Aorta (tissue), 5 donors: ENCODE measurements around the gene MAPK14. TPM values are rescaled to one million over a fixed set of nuclear protein-coding genes. Genes with fewer than 3 reads are reported as not detected.

Experiments
- ATAC-seq: fragments of 200-7000 bp; cut with Tn5 transposase; one replicate; pipeline ENCODE4 v1.9.1; 2022; ENCODE audit warnings: moderate library complexity; ENCODE audit not compliant: low FRiP score
- DNase-seq, 2 donors: peaks; one replicate each; pipeline ENCODE4 v3.0.0-alpha.2; 2020
- H3K27ac ChIP-seq, 2 donors: one replicate each; pipeline ENCODE4 v1.5.1; 2013; ENCODE audit warnings: low read length in 2 of 2, mild to moderate bottlenecking in 2 of 2, moderate library complexity in 2 of 2, control low read depth in 1 of 2, inconsistent platforms in 1 of 2, low read depth in 1 of 2
- H3K27me3 ChIP-seq, 2 donors: one replicate each; pipeline ENCODE4 v1.6.1; 2013; ENCODE audit warnings: control low read depth in 1 of 2, low read length in 1 of 2, mild to moderate bottlenecking in 1 of 2, moderate library complexity in 1 of 2; ENCODE audit not compliant: insufficient read depth in 2 of 2, control insufficient read depth in 1 of 2
- H3K36me3 ChIP-seq, 2 donors: one replicate each; pipeline ENCODE4 v1.6.1; 2013; ENCODE audit warnings: control low read depth in 1 of 2, low read length in 1 of 2, mild to moderate bottlenecking in 1 of 2; ENCODE audit not compliant: insufficient read depth in 2 of 2, control insufficient read depth in 1 of 2
- H3K4me1 ChIP-seq, 2 donors: one replicate each; pipeline ENCODE4 v1.6.1; 2013; ENCODE audit warnings: low read length in 2 of 2, control low read depth in 1 of 2, mild to moderate bottlenecking in 1 of 2, moderate library complexity in 1 of 2; ENCODE audit not compliant: insufficient read depth in 2 of 2, control insufficient read depth in 1 of 2
- H3K4me3 ChIP-seq, 2 donors: one replicate each; pipeline ENCODE4 v1.5.1; 2013; ENCODE audit warnings: low read length in 2 of 2, control low read depth in 1 of 2, mild to moderate bottlenecking in 1 of 2
- H3K9me3 ChIP-seq: one replicate; pipeline ENCODE4 v1.6.1; 2013; ENCODE audit warnings: mild to moderate bottlenecking, low read length; ENCODE audit not compliant: control insufficient read depth
- WGBS, 2 donors: extraction: QIAGEN DNeasy Blood & Tissue Kit; methylation state at CpG; one replicate each; pipeline ENCODE4 v1.1.7; 2013; 5-methylcytosine and 5-hydroxymethylcytosine counted together
- intact Hi-C, 2 donors: fragments of 100-400 bp; cut with DNase I; formaldehyde crosslinking; loops; one replicate each; pipeline versions ENCODE4 v1.14.2 to v1.15.0; 2022
- polyA plus RNA-seq, 2 donors: library from polyadenylated mRNA; stranded (reverse); fragments of 200-250 nt; gene quantifications; one replicate each; pipeline ENCODE4 v1.2.3, GENCODE V29; 2013
- total RNA-seq, 2 donors: library from RNA; stranded (reverse); fragmentation: NEBNext Ultra II Directional; extraction: Animal tissue kit (Norgen Biotek cat#: 25700); gene quantifications; one replicate each; pipeline ENCODE4 v1.2.1, GENCODE V29; 2021
- donor health status: healthy with polysubstance abuse.
- donor health status: Bipolar disorder and iron deficiency.
- donor health status: DM: no; HTN: no; CAD: no.
- donor health status: DM: no; HTN: no; CAD: no.
- donor health status: DM: yes; HTN: yes; CAD: no.

MAPK14 gene
- total and polyA plus RNA-seq, 4 donors, result 19.8 to 62.0 (median 38.5) TPM

- Histone ChIP-seq H3K9me3 (no peaks in the 10 kb centered on the region), H3K4me1 (no peaks in the 10 kb centered on the region), H3K27ac (no peak overlapping the region), H3K4me3 (no peak overlapping the region), H3K27me3 (no peaks in the 10 kb centered on the region), H3K36me3 (peaks cover 2 to 12% of the 10 kb centered on the region in 2 donors)
- intact Hi-C loops, result no loop called here
- ATAC-seq (no peak), DNase-seq (no peak)
Measured at GRCh38 chr6:36113049-36113448, 85.4 kb downstream of the MAPK14 start.

GRCh38 chr6:36113703-36114102 is 86.1 kb downstream of the MAPK14 start:
- no peaks in the 10 kb centered on the region for H3K27me3 ChIP-seq
- no peaks in the 10 kb centered on the region for H3K9me3 ChIP-seq
- 91 to 94% methylated on average over 2 of the region's 2 CpGs for WGBS, 2 donors
- no peak overlapping the region for H3K27ac ChIP-seq
- no peak for DNase-seq
- H3K4me1 ChIP-seq, result no peaks in the 10 kb centered on the region
- no peak overlapping the region for H3K4me3 ChIP-seq
- intact Hi-C loops, result no loop called here
- peaks cover 2 to 6% of the 10 kb centered on the region in 2 donors for H3K36me3 ChIP-seq
- ATAC-seq, result no peak

DNA sequence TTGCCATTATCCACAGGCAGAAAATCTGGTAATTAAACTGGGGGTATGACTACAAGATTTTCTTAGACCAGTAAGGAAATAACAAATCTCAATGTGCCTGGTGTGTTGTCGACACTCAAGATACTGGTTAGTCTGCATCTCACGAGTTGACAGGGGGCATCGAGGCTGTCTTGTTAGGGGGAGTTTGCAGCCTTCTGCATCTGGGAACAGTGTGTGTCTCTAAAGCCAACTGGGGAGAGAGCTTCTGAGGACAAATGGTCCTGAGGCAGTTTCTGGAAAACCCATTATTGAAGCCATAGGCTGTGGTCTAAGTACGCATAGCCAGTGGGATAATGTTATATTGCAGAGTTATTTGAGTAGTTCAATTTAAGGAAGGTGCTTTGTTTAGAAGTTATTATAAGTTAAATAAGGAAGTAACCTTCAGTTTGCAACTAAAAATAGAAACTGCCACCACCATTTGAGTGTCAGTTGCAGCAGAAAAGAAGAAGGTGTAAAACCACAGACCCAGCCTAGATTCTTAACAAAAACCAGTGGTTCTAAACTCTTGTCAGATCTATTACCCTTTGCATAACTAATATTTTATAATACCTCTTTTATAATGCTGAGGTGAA is 87.3 kb downstream of the MAPK14 start:
- H3K36me3 ChIP-seq, result peaks cover 2 to 4% of the 10 kb centered on the region in 2 donors
- WGBS, 2 donors, result 74 to 75% methylated on average over 4 of the region's 4 CpGs

GRCh38 chr6:36115412-36115811 is 87.8 kb downstream of the MAPK14 start:
- Histone ChIP-seq H3K36me3 (peaks cover under 1 to 2% of the 10 kb centered on the region in 2 donors), H3K9me3 (no peaks in the 10 kb centered on the region), H3K27ac (no peak overlapping the region), H3K4me1 (no peaks in the 10 kb centered on the region), H3K4me3 (no peak overlapping the region), H3K27me3 (no peaks in the 10 kb centered on the region)
- DNase-seq, result no peak
- 95 to 96% methylated on average over 10 of the region's 10 CpGs for WGBS, 2 donors
- no peak for ATAC-seq
- intact Hi-C loops, result no loop called here

More for the DNA sequence above, 87.3 kb downstream of the MAPK14 start:
- intact Hi-C loops, result no loop called here
- ATAC-seq (no peak), DNase-seq (no peak)
- Histone ChIP-seq H3K4me1 (no peaks in the 10 kb centered on the region), H3K9me3 (no peaks in the 10 kb centered on the region), H3K4me3 (no peak overlapping the region), H3K27ac (no peak overlapping the region), H3K27me3 (no peaks in the 10 kb centered on the region)

GRCh38 chr6:36116066-36116864 is 88.7 kb downstream of the MAPK14 start:
- Histone ChIP-seq H3K4me1 (no peaks in the 10 kb centered on the region), H3K4me3 (no peak overlapping the region), H3K36me3 (peaks cover 0 to 2% of the 10 kb centered on the region in 2 donors), H3K27me3 (no peaks in the 10 kb centered on the region), H3K9me3 (no peaks in the 10 kb centered on the region), H3K27ac (no peak overlapping the region)
- WGBS, 2 donors, result 86 to 87% methylated on average over 3 of the region's 3 CpGs
- no peak for DNase-seq
- intact Hi-C loops, result no loop called here
- no peak for ATAC-seq

GRCh38 chr6:36116943-36117342 is 89.3 kb downstream of the MAPK14 start:
- H3K4me1 ChIP-seq, result no peaks in the 10 kb centered on the region
- peaks cover 0 to 2% of the 10 kb centered on the region in 2 donors for H3K36me3 ChIP-seq
- intact Hi-C loops, result no loop called here
- H3K27ac ChIP-seq, result no peak overlapping the region
- 94 to 97% methylated on average over 2 of the region's 2 CpGs for WGBS, 2 donors
- DNase-seq (no peak), ATAC-seq (no peak)
- no peaks in the 10 kb centered on the region for H3K9me3 ChIP-seq
- no peaks in the 10 kb centered on the region for H3K27me3 ChIP-seq
- no peak overlapping the region for H3K4me3 ChIP-seq

- ATAC-seq, result no peak
- H3K27ac ChIP-seq, result no peak overlapping the region
- intact Hi-C loops, result no loop called here
- 92% methylated on average over 8 of the region's 8 CpGs for WGBS, 2 donors
- H3K4me1 ChIP-seq, result no peaks in the 10 kb centered on the region
- H3K27me3 ChIP-seq, result no peaks in the 10 kb centered on the region
- no peak overlapping the region for H3K4me3 ChIP-seq
- H3K36me3 ChIP-seq, result peaks cover 0 to 2% of the 10 kb centered on the region in 2 donors
- no peak for DNase-seq
- H3K9me3 ChIP-seq, result no peaks in the 10 kb centered on the region
Measured at GRCh38 chr6:36117658-36118549, 90.3 kb downstream of the MAPK14 start.

GRCh38 chr6:36118550-36119107 is 91.0 kb downstream of the MAPK14 start:
- no peaks in the 10 kb centered on the region for H3K4me1 ChIP-seq
- H3K27me3 ChIP-seq, result no peaks in the 10 kb centered on the region
- no peak overlapping the region for H3K27ac ChIP-seq
- WGBS, 2 donors, result 73 to 81% methylated on average over 4 of the region's 4 CpGs
- peaks cover 0 to 2% of the 10 kb centered on the region in 2 donors for H3K36me3 ChIP-seq
- intact Hi-C loops, result no loop called here
- no peaks in the 10 kb centered on the region for H3K9me3 ChIP-seq
- H3K4me3 ChIP-seq, result no peak overlapping the region
- ATAC-seq (no peak), DNase-seq (no peak)
